ENCODE measurements around the gene RANBP17. TPM values are rescaled to one million over a fixed set of nuclear protein-coding genes. Genes with fewer than 3 reads are reported as not detected.
A peak's percentile ranks its signal among the peaks of the same experiment; 100 is the strongest.

Gene RANBP17
- total RNA-seq, 6 donors from 2014 or later: 12.6 to 81.4 (median 23.9) TPM

DNA sequence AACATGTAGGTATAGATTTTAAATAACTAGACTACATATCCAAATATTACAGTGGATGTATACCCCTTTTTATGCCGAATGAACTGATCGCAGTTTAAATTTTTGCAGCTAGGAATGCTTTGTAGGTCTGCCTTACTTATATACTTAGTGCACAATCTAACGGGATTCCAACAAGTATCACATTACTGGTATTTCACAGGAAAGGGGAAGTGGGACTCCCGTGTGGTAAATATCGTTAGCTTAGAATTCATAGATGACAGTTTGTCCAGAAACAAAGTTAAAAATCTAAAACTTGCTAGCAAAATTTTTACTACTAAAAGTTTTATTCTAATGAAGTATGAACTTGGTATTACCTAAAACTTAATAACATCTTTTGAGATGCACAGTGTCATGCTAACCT is 253.7 kb downstream of the RANBP17 start:
- TF ChIP-seq, protein P1, sequence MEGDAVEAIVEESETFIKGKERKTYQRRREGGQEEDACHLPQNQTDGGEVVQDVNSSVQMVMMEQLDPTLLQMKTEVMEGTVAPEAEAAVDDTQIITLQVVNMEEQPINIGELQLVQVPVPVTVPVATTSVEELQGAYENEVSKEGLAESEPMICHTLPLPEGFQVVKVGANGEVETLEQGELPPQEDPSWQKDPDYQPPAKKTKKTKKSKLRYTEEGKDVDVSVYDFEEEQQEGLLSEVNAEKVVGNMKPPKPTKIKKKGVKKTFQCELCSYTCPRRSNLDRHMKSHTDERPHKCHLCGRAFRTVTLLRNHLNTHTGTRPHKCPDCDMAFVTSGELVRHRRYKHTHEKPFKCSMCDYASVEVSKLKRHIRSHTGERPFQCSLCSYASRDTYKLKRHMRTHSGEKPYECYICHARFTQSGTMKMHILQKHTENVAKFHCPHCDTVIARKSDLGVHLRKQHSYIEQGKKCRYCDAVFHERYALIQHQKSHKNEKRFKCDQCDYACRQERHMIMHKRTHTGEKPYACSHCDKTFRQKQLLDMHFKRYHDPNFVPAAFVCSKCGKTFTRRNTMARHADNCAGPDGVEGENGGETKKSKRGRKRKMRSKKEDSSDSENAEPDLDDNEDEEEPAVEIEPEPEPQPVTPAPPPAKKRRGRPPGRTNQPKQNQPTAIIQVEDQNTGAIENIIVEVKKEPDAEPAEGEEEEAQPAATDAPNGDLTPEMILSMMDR (IDR thresholded peaks at IDR 0.05): no peak
- TF ChIP-seq EP300 (IDR thresholded peaks at IDR 0.05) (no peak), POLR2AphosphoS5 (IDR thresholded peaks at IDR 0.05) (no peak), POLR2A (IDR thresholded peaks at IDR 0.05) (no peak)
- ATAC-seq (ENCODE audit: low FRiP score in 2 of 2): no peak
- no peak overlapping the region for H3K4me3 ChIP-seq
- 86 to 90% methylated on average over 5 of the region's 5 CpGs for WGBS, 2 donors
- no peaks in the 10 kb centered on the region for H3K4me1 ChIP-seq
- no peak for DNase-seq
- no peaks in the 10 kb centered on the region for H3K27me3 ChIP-seq
- H3K27ac ChIP-seq: no peak overlapping the region
- peaks cover 0 to 4% (median 0%) of the 10 kb centered on the region in 4 donors for H3K9me3 ChIP-seq
- H3K36me3 ChIP-seq: no peaks in the 10 kb centered on the region

GRCh38 chr5:171116719-171117118 is 254.9 kb downstream of the RANBP17 start:
- Histone ChIP-seq H3K4me3 (no peak overlapping the region), H3K9me3 (peaks cover 0 to 4% (median 0%) of the 10 kb centered on the region in 4 donors), H3K27me3 (no peaks in the 10 kb centered on the region), H3K36me3 (no peaks in the 10 kb centered on the region), H3K27ac (no peak overlapping the region), H3K4me1 (no peaks in the 10 kb centered on the region)
- WGBS, 2 donors: 93 to 95% methylated on average over 2 of the region's 2 CpGs
- DNase-seq (no peak), ATAC-seq (ENCODE audit: low FRiP score in 2 of 2) (no peak)
- no peak for TF ChIP-seq EP300 (IDR thresholded peaks at IDR 0.05)
- TF ChIP-seq POLR2AphosphoS5 (IDR thresholded peaks at IDR 0.05): no peak
- TF ChIP-seq, protein P1 (IDR thresholded peaks at IDR 0.05): no peak
- no peak for TF ChIP-seq POLR2A (IDR thresholded peaks at IDR 0.05)

- Histone ChIP-seq H3K27ac (no peak overlapping the region), H3K36me3 (no peaks in the 10 kb centered on the region), H3K9me3 (peaks cover 0 to 4% (median 0%) of the 10 kb centered on the region in 4 donors), H3K4me1 (no peaks in the 10 kb centered on the region), H3K27me3 (no peaks in the 10 kb centered on the region), H3K4me3 (no peak overlapping the region)
- peak in 1 of 2 donors; percentile 40 for DNase-seq
- TF ChIP-seq, protein P1 (IDR thresholded peaks at IDR 0.05): no peak
- TF ChIP-seq EP300 (IDR thresholded peaks at IDR 0.05): no peak
- no peak for TF ChIP-seq POLR2A (IDR thresholded peaks at IDR 0.05)
- WGBS, 2 donors: 90 to 97% methylated on average over 7 to 14 of the region's 15 CpGs
- peak in 1 of 2 donors; percentile 55 for ATAC-seq (ENCODE audit: low FRiP score in 2 of 2)
Measured at GRCh38 chr5:171120986-171121622, 259.3 kb downstream of the RANBP17 start.

DNA sequence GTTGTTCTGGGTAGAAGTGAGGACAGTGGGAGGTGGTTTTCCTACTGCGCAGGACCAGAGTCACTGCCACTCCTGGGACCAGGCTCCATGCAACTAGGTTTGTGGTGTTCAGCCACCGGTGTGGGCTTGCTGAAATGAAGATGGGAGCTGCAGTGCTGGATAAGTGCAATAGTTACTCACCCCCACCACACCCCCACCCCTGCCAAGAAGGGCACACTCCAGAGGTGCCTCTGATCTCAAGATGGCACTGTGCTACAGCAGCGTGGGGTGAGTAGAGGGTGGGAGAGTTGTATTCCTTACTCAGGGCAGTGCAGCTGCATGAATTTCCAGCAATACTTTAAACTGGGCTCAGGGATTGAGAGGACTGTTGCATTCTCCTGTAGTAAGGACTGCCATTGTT is 259.8 kb downstream of the RANBP17 start:
- ATAC-seq (ENCODE audit: low FRiP score in 2 of 2) (peak in 1 of 2 donors; percentile 19), DNase-seq (no peak)
- WGBS, 2 donors: 90 to 92% methylated on average over 2 to 3 of the region's 3 CpGs
- TF ChIP-seq, protein P1 (IDR thresholded peaks at IDR 0.05): no peak
- H3K4me3 ChIP-seq: no peak overlapping the region
- H3K27me3 ChIP-seq: no peaks in the 10 kb centered on the region
- H3K36me3 ChIP-seq: no peaks in the 10 kb centered on the region
- no peaks in the 10 kb centered on the region for H3K4me1 ChIP-seq
- no peak overlapping the region for H3K27ac ChIP-seq
- H3K9me3 ChIP-seq: peaks cover 0 to 4% (median 0%) of the 10 kb centered on the region in 4 donors

DNA sequence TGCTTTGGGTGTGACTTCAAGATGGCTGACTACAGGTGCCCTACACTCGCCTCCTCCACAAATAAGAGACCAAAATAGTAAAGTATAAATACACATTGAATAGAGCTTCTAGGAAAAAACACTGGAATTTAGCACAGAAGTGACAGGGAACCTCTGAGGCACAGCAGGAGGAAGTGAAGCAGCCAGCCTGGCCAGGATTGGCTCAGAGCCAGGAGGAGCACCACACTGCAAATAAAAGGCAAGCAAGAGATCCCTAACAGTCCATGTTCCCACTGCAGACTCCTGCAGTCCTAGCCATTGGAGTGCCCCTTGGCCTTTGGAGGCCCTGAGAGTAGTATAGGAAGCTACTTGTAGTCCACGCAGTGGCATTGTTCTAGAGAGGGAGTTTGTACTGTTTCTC is 260.6 kb downstream of the RANBP17 start:
- Histone ChIP-seq H3K9me3 (peaks cover 0 to 4% (median 0%) of the 10 kb centered on the region in 4 donors), H3K4me1 (no peaks in the 10 kb centered on the region), H3K36me3 (no peaks in the 10 kb centered on the region), H3K4me3 (no peak overlapping the region), H3K27me3 (no peaks in the 10 kb centered on the region), H3K27ac (no peak overlapping the region)
- TF ChIP-seq POLR2AphosphoS5 (IDR thresholded peaks at IDR 0.05) (no peak), POLR2A (IDR thresholded peaks at IDR 0.05) (no peak), EP300 (IDR thresholded peaks at IDR 0.05) (no peak)
- TF ChIP-seq, protein P1 (IDR thresholded peaks at IDR 0.05): no peak
- DNase-seq (no peak), ATAC-seq (ENCODE audit: low FRiP score in 2 of 2) (no peak)
- 80 to 83% methylated on average over 2 of the region's 2 CpGs for WGBS, 2 donors
